ENCODE measurements around the gene BAD.

The BAD gene

DNA sequence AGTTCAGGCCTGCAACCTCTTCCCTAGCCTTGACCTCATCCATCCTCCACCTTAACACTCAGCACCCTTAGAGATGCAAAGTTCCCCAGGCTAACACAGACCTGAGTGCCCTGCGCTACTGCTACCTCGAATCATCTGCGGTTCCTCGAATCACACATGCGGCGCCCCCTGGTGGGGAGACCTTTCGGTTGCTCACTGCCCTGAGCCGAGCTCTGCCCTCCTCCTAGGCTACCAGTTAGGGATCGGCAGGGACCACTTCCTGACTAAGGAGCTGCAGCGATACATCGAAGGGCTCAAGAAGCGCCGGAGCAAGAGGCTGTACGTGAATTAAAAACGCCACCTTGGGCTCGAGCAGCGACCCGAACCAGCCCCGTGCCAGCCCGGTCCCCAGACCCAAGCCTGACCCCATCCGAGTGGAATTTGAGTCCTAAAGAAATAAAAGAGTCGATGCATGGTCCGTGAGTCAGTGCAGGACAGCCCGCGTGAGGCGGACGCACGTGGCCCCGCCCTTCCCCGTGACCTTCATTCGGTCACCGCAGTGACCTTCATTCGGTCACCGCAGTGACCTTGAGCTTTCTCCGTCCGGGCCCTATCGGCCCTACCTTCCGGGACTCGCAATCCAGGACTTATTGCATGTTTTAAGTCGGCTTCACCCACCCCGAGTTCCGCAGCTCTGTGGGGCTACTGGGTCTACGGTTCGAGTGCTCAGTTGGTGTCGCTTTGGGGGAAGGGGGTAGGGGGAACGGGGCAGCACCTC is 20.0 kb upstream of the BAD start:
- 0 out of 2 replicates have a peak, but pooled peaks have one; percentile 29 for TF ChIP-seq SIN3A (IDR thresholded peaks at IDR 0.05; ENCODE audit: borderline replicate concordance, insufficient read depth, low read length)
- peak; percentile 34 for TF ChIP-seq FOXP2 (optimal IDR thresholded peaks at IDR 0.05; ENCODE audit: borderline replicate concordance, extremely low read depth, extremely low read length, insufficient read depth)
- no peak for TF ChIP-seq TAF1 (IDR thresholded peaks at IDR 0.05; ENCODE audit: borderline replicate concordance, insufficient read depth, low read length)
- TF ChIP-seq, protein P1, sequence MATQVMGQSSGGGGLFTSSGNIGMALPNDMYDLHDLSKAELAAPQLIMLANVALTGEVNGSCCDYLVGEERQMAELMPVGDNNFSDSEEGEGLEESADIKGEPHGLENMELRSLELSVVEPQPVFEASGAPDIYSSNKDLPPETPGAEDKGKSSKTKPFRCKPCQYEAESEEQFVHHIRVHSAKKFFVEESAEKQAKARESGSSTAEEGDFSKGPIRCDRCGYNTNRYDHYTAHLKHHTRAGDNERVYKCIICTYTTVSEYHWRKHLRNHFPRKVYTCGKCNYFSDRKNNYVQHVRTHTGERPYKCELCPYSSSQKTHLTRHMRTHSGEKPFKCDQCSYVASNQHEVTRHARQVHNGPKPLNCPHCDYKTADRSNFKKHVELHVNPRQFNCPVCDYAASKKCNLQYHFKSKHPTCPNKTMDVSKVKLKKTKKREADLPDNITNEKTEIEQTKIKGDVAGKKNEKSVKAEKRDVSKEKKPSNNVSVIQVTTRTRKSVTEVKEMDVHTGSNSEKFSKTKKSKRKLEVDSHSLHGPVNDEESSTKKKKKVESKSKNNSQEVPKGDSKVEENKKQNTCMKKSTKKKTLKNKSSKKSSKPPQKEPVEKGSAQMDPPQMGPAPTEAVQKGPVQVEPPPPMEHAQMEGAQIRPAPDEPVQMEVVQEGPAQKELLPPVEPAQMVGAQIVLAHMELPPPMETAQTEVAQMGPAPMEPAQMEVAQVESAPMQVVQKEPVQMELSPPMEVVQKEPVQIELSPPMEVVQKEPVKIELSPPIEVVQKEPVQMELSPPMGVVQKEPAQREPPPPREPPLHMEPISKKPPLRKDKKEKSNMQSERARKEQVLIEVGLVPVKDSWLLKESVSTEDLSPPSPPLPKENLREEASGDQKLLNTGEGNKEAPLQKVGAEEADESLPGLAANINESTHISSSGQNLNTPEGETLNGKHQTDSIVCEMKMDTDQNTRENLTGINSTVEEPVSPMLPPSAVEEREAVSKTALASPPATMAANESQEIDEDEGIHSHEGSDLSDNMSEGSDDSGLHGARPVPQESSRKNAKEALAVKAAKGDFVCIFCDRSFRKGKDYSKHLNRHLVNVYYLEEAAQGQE (IDR thresholded peaks at IDR 0.05; ENCODE audit: insufficient read depth in 1 of 2, low read depth in 2 of 2, low read length in 2 of 2), result no peak
- TF ChIP-seq POLR2AphosphoS5 (IDR thresholded peaks at IDR 0.05; ENCODE audit: low read depth, low read length), result peak; percentile 80

DNA sequence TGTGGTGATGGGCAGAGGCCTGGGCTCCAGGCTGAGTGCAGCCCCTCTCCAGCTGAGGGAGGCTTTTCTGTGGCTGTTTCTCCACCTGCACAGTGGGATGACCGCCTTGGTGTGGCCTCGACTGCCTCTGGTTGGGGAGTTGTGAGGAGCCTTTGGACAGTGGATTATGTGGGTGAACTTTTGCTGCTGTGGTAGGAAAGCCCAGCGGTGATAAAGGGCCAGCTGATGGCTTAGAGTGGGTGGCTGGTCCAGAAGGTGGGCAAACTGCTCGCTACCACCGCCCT is 19.5 kb upstream of the BAD start:
- TF ChIP-seq FOXP2 (optimal IDR thresholded peaks at IDR 0.05; ENCODE audit: borderline replicate concordance, extremely low read depth, extremely low read length, insufficient read depth) (no peak), SIN3A (IDR thresholded peaks at IDR 0.05; ENCODE audit: borderline replicate concordance, insufficient read depth, low read length) (no peak), POLR2AphosphoS5 (IDR thresholded peaks at IDR 0.05; ENCODE audit: low read depth, low read length) (no peak), TAF1 (IDR thresholded peaks at IDR 0.05; ENCODE audit: borderline replicate concordance, insufficient read depth, low read length) (no peak)
- TF ChIP-seq, protein P1 (IDR thresholded peaks at IDR 0.05; ENCODE audit: insufficient read depth in 1 of 2, low read depth in 2 of 2, low read length in 2 of 2), result no peak

DNA sequence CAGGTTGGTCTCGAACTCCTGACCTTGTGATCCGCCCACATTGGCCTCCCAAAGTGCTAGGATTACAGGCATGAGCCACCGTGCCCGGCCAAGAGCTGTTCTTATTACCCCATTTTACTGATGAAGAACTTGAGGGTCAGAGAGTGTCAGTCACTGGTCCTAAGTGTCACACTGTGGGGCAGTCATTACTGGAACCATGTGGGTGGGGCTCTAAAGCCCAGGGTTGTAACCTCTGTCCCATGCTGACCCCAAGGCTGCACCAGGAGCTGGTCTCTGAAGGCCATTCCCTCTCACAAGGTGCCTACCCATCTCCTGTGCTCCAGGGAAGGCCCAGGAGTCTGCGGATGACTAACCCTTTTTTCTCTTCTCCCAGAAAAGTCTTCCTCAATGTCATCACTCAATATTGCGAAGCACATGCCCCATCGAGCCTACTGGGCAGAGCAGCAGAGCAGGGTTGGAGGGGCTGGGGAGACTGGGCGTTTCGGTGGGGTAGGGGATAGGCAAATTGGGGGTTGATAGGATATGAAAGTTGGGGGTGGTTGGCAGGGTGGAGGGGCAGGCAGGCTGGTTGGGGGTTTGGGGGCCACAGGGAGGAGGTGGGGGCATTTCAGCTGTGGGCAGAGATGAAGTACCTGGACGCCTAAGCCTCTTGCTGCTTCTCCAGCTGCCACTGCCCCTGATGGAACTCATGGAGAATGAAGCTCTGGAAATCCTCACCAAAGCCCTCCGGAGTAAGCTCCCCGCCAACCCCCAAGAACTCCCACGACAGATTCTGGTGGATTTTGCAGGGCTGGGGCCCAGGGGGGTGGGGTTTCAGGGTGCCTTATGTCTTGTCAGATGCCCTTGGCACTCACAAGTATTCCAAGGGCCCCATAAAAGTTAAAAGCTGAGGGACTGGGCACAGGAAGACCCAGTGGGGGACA is 18.9 kb upstream of the BAD start:
- TF ChIP-seq POLR2AphosphoS5 (IDR thresholded peaks at IDR 0.05; ENCODE audit: low read depth, low read length), result no peak
- TF ChIP-seq SIN3A (IDR thresholded peaks at IDR 0.05; ENCODE audit: borderline replicate concordance, insufficient read depth, low read length), result no peak
- TF ChIP-seq, protein P1 (IDR thresholded peaks at IDR 0.05; ENCODE audit: insufficient read depth in 1 of 2, low read depth in 2 of 2, low read length in 2 of 2), result no peak
- TF ChIP-seq TAF1 (IDR thresholded peaks at IDR 0.05; ENCODE audit: borderline replicate concordance, insufficient read depth, low read length), result no peak
- no peak for TF ChIP-seq FOXP2 (optimal IDR thresholded peaks at IDR 0.05; ENCODE audit: borderline replicate concordance, extremely low read depth, extremely low read length, insufficient read depth)

DNA sequence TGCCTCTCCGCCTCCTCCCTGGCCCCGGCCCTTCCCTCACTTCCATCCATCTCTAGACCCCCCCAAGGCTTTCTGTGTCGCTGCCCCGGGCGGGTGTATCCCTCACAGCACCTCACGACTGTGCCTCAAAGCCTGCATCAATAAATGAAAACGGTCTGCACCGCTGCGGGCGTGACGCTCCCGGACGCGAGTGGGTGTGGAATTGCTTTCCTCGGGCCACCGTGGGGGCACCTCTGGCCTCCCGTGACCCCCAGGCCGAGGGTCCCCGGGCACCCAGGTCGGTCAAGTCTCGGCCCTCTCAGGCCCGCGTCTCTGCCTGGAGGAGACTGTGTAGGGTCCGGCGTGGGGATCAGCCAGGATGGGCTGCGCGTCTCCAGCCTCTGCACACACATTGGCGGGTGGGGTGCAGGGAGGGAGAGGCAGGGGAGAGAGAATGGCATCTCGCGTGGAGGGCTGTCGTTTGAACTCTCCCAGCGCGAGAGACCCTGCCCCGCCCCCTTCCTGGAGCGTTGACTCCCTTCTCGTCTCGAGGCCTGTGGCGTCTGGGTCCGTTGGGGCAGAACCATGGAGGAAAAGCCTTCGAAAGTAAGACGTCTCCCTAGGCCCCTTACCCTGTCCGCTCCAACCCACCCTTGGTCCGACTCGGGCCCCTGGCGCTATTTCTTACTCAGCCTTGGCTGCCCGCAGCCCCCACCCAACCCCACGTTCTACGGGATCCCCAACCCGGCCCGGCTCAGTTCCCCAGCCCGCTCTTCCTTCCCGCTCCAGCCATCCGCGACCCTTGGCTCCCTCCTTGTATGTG is 15.6 kb upstream of the BAD start, which contains the start of gene CATSPERZ:
Gene CATSPERZ (plus strand): TSS at position 512 of the 802 bp plus-strand sequence. CDS start 53 bp downstream, at position 565.
- TF ChIP-seq, protein P1 (IDR thresholded peaks at IDR 0.05; ENCODE audit: insufficient read depth in 1 of 2, low read depth in 2 of 2, low read length in 2 of 2), result no peak
- TF ChIP-seq SIN3A (IDR thresholded peaks at IDR 0.05; ENCODE audit: borderline replicate concordance, insufficient read depth, low read length) (no peak), FOXP2 (optimal IDR thresholded peaks at IDR 0.05; ENCODE audit: borderline replicate concordance, extremely low read depth, extremely low read length, insufficient read depth) (no peak), TAF1 (IDR thresholded peaks at IDR 0.05; ENCODE audit: borderline replicate concordance, insufficient read depth, low read length) (no peak), POLR2AphosphoS5 (IDR thresholded peaks at IDR 0.05; ENCODE audit: low read depth, low read length) (no peak)

Data from PFSK-1 (cell line).